Esophagus (tissue), 2 donors: ENCODE data around the gene RAB24. TPM values are rescaled to one million over a fixed set of nuclear protein-coding genes. Genes with fewer than 3 reads are reported as not detected.
A peak's percentile ranks its signal among the peaks of the same experiment; 100 is the strongest.

Experiments used
- H3K27ac ChIP-seq, 2 donors: one replicate each; pipeline ENCODE4 v1.5.1; 2013; ENCODE audit warnings: low read depth in 2 of 2, mild to moderate bottlenecking in 2 of 2, inconsistent platforms in 1 of 2, low read length in 1 of 2, moderate library complexity in 1 of 2
- H3K27me3 ChIP-seq, 2 donors: one replicate each; pipeline ENCODE4 v1.6.1; 2013; ENCODE audit warnings: low read length in 2 of 2, control low read depth in 1 of 2, mild to moderate bottlenecking in 1 of 2; ENCODE audit not compliant: insufficient read depth in 2 of 2, control insufficient read depth in 1 of 2
- H3K36me3 ChIP-seq, 2 donors: one replicate each; pipeline ENCODE4 v1.6.1; 2013; ENCODE audit warnings: low read length in 1 of 2; ENCODE audit not compliant: control insufficient read depth in 2 of 2, insufficient read depth in 2 of 2
- H3K4me1 ChIP-seq, 2 donors: one replicate each; pipeline ENCODE4 v1.6.1; 2013; ENCODE audit warnings: low read length in 1 of 2; ENCODE audit not compliant: control insufficient read depth in 2 of 2, insufficient read depth in 2 of 2
- H3K4me3 ChIP-seq, 2 donors: one replicate each; pipeline ENCODE4 v1.5.1; 2013; ENCODE audit warnings: low read length in 2 of 2, mild to moderate bottlenecking in 2 of 2, low read depth in 1 of 2, moderate library complexity in 1 of 2
- H3K9me3 ChIP-seq, 2 donors: one replicate each; pipeline ENCODE4 v1.6.1; 2013; ENCODE audit warnings: mild to moderate bottlenecking in 2 of 2, low read depth in 1 of 2, low read length in 1 of 2, moderate library complexity in 1 of 2; ENCODE audit not compliant: control insufficient read depth in 2 of 2, insufficient read depth in 1 of 2
- WGBS, 2 donors: extraction: QIAGEN DNeasy Blood & Tissue Kit; methylation state at CpG; one replicate each; pipeline ENCODE4 v1.1.7; 2013; 5-methylcytosine and 5-hydroxymethylcytosine counted together
- polyA plus RNA-seq, 2 donors: library from polyadenylated mRNA; stranded (reverse); fragments of 200-250 nt; gene quantifications; one replicate each; pipeline ENCODE4 v1.2.3, GENCODE V29; 2013
- donor health status: healthy with polysubstance abuse.
- donor health status: Bipolar disorder and iron deficiency.

Gene RAB24
- polyA plus RNA-seq, 2 donors: 60.0 to 80.2 TPM

DNA sequence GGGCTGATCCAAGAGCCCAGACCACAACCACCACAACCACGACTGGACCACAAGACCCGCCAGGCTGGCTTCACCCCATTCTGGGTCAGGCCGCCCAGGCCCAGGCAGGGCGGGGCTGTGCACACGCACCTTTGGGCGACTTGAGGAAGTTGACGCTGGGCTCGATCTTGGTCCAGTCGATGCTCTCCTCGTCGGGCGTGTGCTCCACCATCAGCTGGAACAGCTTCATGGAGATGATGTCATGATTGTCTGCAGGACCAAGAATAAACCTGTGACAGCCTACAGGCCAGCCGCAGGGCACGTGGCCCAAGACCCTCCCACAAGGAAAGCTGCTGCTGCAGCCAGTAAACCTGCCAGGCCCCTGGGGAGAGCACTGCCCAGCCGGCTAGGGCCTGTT lies 30.6 kb upstream of the RAB24 start:
- Histone ChIP-seq H3K4me3 (no peak overlapping the region), H3K9me3 (peaks cover 0 to 2% of the 10 kb centered on the region in 2 donors), H3K27me3 (no peaks in the 10 kb centered on the region), H3K27ac (no peak overlapping the region), H3K36me3 (peaks cover 32 to 85% of the 10 kb centered on the region in 2 donors), H3K4me1 (peaks cover 0 to 2% of the 10 kb centered on the region in 2 donors)
- WGBS, 2 donors: 76 to 80% methylated on average over 15 of the region's 15 CpGs

DNA sequence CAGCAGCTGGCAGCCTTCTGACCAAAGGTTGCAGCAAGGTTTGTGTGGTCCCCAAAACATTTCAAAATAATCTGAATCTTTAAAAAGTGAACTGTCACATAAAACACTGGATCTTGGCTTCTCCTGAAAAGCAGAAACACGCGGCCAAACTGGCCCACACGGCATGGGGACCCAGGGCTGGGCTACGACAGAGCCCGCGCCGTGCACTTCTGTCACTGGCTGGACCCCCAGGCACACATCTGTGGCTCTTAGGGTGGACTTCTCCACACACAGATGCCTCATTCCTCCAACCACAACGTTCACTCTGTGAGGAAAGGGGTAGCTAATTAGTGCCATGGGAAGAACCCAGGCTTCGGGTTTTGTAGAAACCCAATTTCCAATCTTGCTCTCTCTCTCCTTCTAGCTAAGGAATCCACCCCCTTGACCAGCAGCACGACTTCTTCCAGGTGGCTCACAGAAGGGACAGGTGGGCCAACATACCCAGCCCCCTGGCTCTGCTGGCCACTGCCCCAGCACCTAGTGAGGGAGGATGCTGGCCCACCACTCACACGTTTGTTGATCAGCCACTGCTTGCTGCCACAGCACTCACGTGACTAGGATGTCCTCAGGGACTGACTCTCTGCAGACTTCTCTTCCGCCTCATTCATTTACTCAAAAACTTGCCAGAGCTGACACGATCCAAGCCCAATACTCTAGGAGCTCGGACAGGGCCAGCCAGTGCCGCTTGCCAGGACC lies 30.1 kb upstream of the RAB24 start:
- WGBS, 2 donors: 90% methylated on average over 16 of the region's 16 CpGs
- Histone ChIP-seq H3K9me3 (peaks cover 0 to 2% of the 10 kb centered on the region in 2 donors), H3K36me3 (peaks cover 32 to 83% of the 10 kb centered on the region in 2 donors), H3K27ac (no peak overlapping the region), H3K4me3 (no peak overlapping the region), H3K27me3 (no peaks in the 10 kb centered on the region), H3K4me1 (no peaks in the 10 kb centered on the region)

DNA sequence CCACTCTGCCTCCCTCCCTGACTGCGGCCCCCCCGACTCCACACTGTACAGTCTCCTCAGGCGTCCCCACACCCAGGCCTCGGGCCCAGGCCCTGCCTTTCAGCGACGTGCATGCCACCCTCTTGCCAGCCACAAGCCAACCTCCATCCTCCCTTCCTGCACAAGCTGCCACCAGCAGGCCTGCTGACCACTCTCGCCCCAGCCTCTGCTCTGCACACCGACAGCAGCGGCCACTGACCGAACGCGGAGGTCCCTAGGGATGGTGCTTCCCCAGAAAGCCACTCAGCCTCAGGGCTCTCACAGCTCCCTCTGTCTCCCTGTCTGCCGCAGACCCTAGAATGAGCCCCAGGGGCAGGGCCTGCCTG lies 29.4 kb upstream of the RAB24 start:
- 88 to 90% methylated on average over 13 of the region's 13 CpGs for WGBS, 2 donors
- H3K9me3 ChIP-seq: peaks cover 0 to 2% of the 10 kb centered on the region in 2 donors
- no peak overlapping the region for H3K4me3 ChIP-seq
- peaks cover 29 to 78% of the 10 kb centered on the region in 2 donors for H3K36me3 ChIP-seq
- H3K4me1 ChIP-seq: no peaks in the 10 kb centered on the region
- H3K27ac ChIP-seq: no peak overlapping the region
- H3K27me3 ChIP-seq: no peaks in the 10 kb centered on the region

DNA sequence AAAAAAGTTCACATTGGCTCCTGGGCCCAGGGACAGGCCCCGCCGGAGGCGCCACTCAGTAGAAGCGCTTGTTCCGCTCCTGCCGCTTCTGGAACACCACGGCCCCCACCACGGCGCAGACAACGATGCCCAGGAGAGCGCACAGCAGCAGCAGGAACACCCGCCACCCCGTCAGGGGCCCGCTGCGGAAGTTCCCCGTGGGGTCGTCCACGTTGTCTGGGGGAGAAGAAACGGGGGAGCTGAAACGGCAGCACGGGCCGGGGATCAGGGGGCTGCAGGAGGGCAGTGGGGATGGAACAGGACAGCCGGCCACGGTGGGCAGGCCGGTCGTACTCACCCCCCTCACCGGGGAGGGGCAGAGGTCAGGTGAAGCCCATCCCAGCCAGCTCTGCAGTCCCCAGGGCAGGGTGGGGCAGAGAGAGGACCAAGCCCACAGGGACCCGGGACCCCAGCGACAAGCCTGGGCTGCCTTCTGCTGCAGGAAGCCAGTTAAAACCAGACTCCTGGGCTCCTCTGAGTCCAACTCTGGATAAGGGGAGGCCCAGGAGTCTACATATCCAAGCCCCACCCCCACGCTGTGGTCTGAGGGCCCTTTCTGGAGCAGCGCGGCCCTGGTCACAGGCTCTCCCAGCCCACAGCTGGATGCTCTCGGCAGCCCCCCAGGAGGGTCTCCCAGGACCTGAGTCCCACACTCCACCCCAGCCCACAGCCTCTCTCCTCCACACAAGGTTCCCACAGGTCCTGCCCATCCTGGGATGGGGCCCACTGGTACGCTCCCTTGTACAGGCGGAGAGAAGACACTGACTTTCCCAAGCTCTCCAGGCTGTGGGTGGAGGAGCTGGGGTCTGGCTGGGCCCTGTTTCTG lies 28.7 kb upstream of the RAB24 start:
- WGBS, 2 donors: 88 to 89% methylated on average over 35 of the region's 35 CpGs

DNA sequence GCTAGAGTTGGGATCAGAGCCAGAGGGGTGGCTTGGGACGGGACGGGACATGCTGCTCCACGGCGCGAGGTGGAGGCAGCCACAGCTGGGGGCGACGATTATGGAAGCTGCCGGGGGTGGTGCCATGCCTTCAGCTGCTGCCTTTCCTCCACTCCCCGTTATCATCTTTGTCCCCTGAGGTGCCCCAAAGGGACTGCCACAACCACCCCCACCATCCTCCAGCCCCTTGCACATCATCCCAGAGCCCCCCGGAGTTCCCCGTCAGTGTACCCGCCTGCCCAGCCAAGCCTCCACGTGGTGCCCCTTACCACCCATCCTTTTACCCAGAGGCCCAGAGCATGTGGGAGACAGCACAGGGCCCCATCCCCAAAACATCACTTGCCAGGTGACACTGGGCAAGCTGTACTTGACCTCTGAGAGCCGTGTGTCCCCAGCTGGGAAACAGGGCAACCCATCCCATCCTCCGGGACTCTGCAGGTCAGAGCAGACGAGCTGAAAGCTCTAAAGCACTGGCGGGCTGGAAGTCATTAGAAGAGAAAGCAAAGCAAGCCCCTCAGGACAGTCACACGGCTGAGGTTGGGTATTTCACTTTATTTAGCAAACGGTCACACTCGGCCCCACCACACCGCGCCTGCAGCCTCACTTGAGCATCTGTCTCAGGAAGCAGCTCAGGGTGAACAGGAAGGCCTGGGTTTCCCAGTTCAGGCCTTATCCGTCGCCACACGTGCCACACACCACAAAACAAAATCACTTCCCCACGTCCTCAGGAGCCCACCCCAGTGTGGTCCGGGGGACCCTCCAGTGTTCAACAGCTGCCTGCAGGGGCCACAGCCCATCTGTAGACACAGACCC lies 27.7 kb upstream of the RAB24 start:
- peaks cover 20 to 62% of the 10 kb centered on the region in 2 donors for H3K36me3 ChIP-seq
- H3K27ac ChIP-seq: no peak overlapping the region
- H3K27me3 ChIP-seq: no peaks in the 10 kb centered on the region
- WGBS, 2 donors: 78 to 81% methylated on average over 27 of the region's 27 CpGs
- H3K9me3 ChIP-seq: no peaks in the 10 kb centered on the region
- no peak overlapping the region for H3K4me3 ChIP-seq
- no peaks in the 10 kb centered on the region for H3K4me1 ChIP-seq

More for the DNA sequence above, 28.7 kb upstream of the RAB24 start:
- no peak overlapping the region for H3K4me3 ChIP-seq
- no peak overlapping the region for H3K27ac ChIP-seq
- no peaks in the 10 kb centered on the region for H3K27me3 ChIP-seq
- peaks cover 0 to under 1% of the 10 kb centered on the region in 2 donors for H3K9me3 ChIP-seq
- H3K4me1 ChIP-seq: no peaks in the 10 kb centered on the region
- peaks cover 24 to 72% of the 10 kb centered on the region in 2 donors for H3K36me3 ChIP-seq

DNA sequence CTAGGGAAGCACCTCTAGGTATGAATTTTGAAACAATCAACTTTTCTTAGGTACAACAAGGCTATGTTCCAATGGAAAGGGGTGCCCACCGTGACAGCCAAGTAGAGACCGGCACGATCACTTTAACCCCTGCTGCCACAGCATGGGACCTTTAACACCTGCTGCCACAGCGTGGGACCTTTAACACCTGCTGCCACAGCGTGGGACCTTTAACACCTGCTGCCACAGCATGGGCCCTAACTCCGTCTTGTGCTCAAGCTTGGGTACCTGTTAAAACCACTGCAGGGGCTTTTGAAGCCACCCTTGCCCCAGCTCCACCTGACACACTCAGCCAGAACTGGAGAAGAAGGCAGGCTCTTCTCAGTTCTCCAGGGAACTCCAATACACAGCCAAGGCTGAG lies 26.4 kb upstream of the RAB24 start:
- H3K9me3 ChIP-seq: no peaks in the 10 kb centered on the region
- 74 to 85% methylated on average over 6 of the region's 6 CpGs for WGBS, 2 donors
- H3K27ac ChIP-seq: no peak overlapping the region
- H3K36me3 ChIP-seq: peaks cover 6 to 48% of the 10 kb centered on the region in 2 donors
- no peaks in the 10 kb centered on the region for H3K27me3 ChIP-seq
- H3K4me1 ChIP-seq: no peaks in the 10 kb centered on the region
- no peak overlapping the region for H3K4me3 ChIP-seq

DNA sequence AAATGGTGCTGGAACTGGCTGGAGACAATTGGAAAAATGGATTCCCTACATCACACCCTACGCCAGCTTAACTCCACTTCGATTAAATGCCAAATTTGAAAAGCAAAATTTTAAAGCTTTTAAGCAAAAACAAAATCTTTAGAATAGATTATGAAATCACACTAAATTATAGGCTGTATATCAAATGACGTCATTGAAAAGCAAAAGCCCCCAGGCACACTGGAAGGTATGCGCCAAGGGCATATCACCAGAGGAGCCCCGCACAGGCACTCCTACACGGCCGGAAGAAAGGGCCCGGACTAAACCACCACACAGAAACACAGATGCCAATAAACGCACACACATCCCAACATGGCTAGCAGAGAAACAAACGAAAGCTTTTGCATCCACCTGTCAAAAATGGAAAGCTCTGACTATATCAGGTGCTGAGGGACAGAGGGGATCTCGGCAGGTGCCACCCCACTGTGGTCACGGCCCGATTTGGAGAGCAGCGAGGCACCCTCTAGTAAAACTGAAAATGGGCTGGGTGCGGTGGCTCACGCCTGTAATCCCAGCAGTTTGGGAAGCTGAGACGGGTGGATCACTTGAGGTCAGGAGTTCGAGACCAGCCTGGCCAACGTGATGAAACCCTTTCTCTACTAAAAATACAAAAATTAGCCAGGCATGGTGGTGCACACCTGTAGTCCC lies 25.2 kb upstream of the RAB24 start:
- H3K4me3 ChIP-seq: no peak overlapping the region
- no peaks in the 10 kb centered on the region for H3K27me3 ChIP-seq
- H3K9me3 ChIP-seq: no peaks in the 10 kb centered on the region
- H3K36me3 ChIP-seq: peaks cover 6 to 39% of the 10 kb centered on the region in 2 donors
- H3K4me1 ChIP-seq: no peaks in the 10 kb centered on the region
- H3K27ac ChIP-seq: peak overlapping the region in 1 of 2 donors; percentile 11
- 84 to 91% methylated on average over 19 of the region's 19 CpGs for WGBS, 2 donors

DNA sequence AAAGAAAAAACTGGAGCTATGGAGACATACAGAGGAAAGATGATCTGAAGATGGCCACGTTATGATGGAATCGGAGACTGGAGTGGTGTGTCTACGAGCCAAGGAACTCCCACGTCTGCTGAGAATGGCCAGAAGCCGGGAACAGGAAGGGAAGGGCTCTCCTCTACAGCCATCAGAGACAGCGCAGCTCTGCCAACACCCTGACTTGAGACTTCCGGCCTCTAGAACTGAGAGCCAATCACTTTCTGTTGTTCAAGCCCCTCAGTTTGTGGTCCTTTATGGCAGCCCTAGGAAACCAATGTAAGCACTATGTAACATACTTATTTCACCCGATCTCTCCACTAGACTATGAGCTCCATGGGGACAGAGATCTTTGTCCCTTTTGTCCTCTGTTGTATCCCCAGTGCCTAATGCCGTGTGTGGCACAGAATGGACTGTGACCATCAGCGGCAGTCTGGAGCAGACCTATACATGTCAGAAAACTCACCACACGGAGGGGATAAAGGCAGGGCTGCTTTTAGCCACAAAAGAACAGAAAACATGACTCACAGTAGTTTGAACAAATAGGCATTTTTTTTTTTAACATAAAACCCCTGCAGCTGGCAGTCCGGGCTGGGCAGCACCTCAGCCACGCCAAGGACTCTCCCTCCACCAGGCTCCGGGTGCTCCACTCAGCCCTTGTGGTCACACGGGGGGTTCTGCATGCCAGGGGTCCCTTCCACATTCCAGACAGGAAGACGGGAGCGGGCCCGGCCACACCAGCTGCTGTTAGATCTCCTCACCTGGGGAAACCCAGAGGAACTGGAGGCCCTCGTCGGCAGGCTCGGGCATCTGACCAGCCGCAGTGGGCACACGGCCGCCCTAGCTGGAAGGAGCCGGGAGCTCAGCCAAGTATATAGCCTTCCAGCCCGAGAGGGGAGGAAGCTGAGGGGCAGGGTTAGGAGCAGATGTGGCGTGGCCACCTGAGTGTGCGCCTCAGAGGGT lies 24.3 kb upstream of the RAB24 start:
- Histone ChIP-seq H3K27me3 (no peaks in the 10 kb centered on the region), H3K36me3 (peaks cover 6 to 30% of the 10 kb centered on the region in 2 donors), H3K9me3 (no peaks in the 10 kb centered on the region), H3K4me1 (no peaks in the 10 kb centered on the region), H3K4me3 (no peak overlapping the region), H3K27ac (peak overlapping the region in 1 of 2 donors; percentile 11)
- WGBS, 2 donors: 72% methylated on average over 28 of the region's 28 CpGs
